Measurements from ENCODE around the gene MAS1. TPM values are rescaled to one million over a fixed set of nuclear protein-coding genes. Genes with fewer than 3 reads are reported as not detected.

The MAS1 gene
- total and polyA plus RNA-seq, 4 donors = 0.12 TPM; not detected in 3

GRCh38 chr6:159874435-159874834, 16.4 kb upstream of the MAS1 start:
- intact Hi-C loops (cut with DNase I) = no loop called here
- 0 to 7% methylated on average over 2 of the region's 2 CpGs for whole genome bisulfite sequencing, 2 donors
- no peaks in the 10 kb centered on the region for H3K36me3 ChIP-seq (ENCODE audit: control insufficient read depth in 1 of 2, insufficient read depth in 2 of 2, low read length in 1 of 2)
- no peaks in the 10 kb centered on the region for H3K4me1 ChIP-seq (ENCODE audit: control insufficient read depth in 1 of 2, insufficient read depth in 2 of 2, low read length in 2 of 2)
- no peak overlapping the region for H3K4me3 ChIP-seq (ENCODE audit: low read length in 2 of 2)
- no peak overlapping the region for H3K27ac ChIP-seq (ENCODE audit: low read depth in 1 of 2, low read length in 2 of 2)
- no peak for ATAC-seq (ENCODE audit: low FRiP score)
- H3K27me3 ChIP-seq (ENCODE audit: control insufficient read depth in 1 of 2, insufficient read depth in 2 of 2, low read length in 1 of 2) = no peaks in the 10 kb centered on the region
- H3K9me3 ChIP-seq (ENCODE audit: control insufficient read depth, low read length) = no peaks in the 10 kb centered on the region
- peak; percentile 71 to 87 for DNase-seq

GRCh38 chr6:159875194-159875593, 15.6 kb upstream of the MAS1 start:
- Histone ChIP-seq H3K9me3 (ENCODE audit: control insufficient read depth, low read length) (no peaks in the 10 kb centered on the region), H3K4me1 (ENCODE audit: control insufficient read depth in 1 of 2, insufficient read depth in 2 of 2, low read length in 2 of 2) (no peaks in the 10 kb centered on the region), H3K4me3 (ENCODE audit: low read length in 2 of 2) (no peak overlapping the region), H3K36me3 (ENCODE audit: control insufficient read depth in 1 of 2, insufficient read depth in 2 of 2, low read length in 1 of 2) (no peaks in the 10 kb centered on the region), H3K27me3 (ENCODE audit: control insufficient read depth in 1 of 2, insufficient read depth in 2 of 2, low read length in 1 of 2) (no peaks in the 10 kb centered on the region), H3K27ac (ENCODE audit: low read depth in 1 of 2, low read length in 2 of 2) (no peak overlapping the region)
- intact Hi-C loops (cut with DNase I) = no loop called here
- 88 to 93% methylated on average over 4 of the region's 4 CpGs for WGBS, 2 donors
- no peak for DNase-seq
- ATAC-seq (ENCODE audit: low FRiP score) = no peak

GRCh38 chr6:159876242-159876641, 14.5 kb upstream of the MAS1 start:
- Histone ChIP-seq H3K27me3 (ENCODE audit: control insufficient read depth in 1 of 2, insufficient read depth in 2 of 2, low read length in 1 of 2) (no peaks in the 10 kb centered on the region), H3K4me3 (ENCODE audit: low read length in 2 of 2) (no peak overlapping the region), H3K9me3 (ENCODE audit: control insufficient read depth, low read length) (no peaks in the 10 kb centered on the region), H3K4me1 (ENCODE audit: control insufficient read depth in 1 of 2, insufficient read depth in 2 of 2, low read length in 2 of 2) (no peaks in the 10 kb centered on the region), H3K27ac (ENCODE audit: low read depth in 1 of 2, low read length in 2 of 2) (no peak overlapping the region), H3K36me3 (ENCODE audit: control insufficient read depth in 1 of 2, insufficient read depth in 2 of 2, low read length in 1 of 2) (no peaks in the 10 kb centered on the region)
- DNase-seq (no peak), ATAC-seq (ENCODE audit: low FRiP score) (no peak)
- intact Hi-C loops (cut with DNase I) = no loop called here
- 94 to 95% methylated on average over 3 of the region's 3 CpGs for WGBS, 2 donors

- WGBS, 2 donors = 92 to 94% methylated on average over 5 of the region's 5 CpGs
- intact Hi-C loops (cut with DNase I) = no loop called here
- DNase-seq (no peak), ATAC-seq (ENCODE audit: low FRiP score) (no peak)
- no peak overlapping the region for H3K27ac ChIP-seq (ENCODE audit: low read depth in 1 of 2, low read length in 2 of 2)
- H3K4me1 ChIP-seq (ENCODE audit: control insufficient read depth in 1 of 2, insufficient read depth in 2 of 2, low read length in 2 of 2) = no peaks in the 10 kb centered on the region
- no peak overlapping the region for H3K4me3 ChIP-seq (ENCODE audit: low read length in 2 of 2)
- no peaks in the 10 kb centered on the region for H3K36me3 ChIP-seq (ENCODE audit: control insufficient read depth in 1 of 2, insufficient read depth in 2 of 2, low read length in 1 of 2)
- no peaks in the 10 kb centered on the region for H3K9me3 ChIP-seq (ENCODE audit: control insufficient read depth, low read length)
- no peaks in the 10 kb centered on the region for H3K27me3 ChIP-seq (ENCODE audit: control insufficient read depth in 1 of 2, insufficient read depth in 2 of 2, low read length in 1 of 2)
Measured at GRCh38 chr6:159877256-159877808, 13.5 kb upstream of the MAS1 start.

- no peaks in the 10 kb centered on the region for H3K9me3 ChIP-seq (ENCODE audit: control insufficient read depth, low read length)
- intact Hi-C loops (cut with DNase I) = no loop called here
- DNase-seq (no peak), ATAC-seq (ENCODE audit: low FRiP score) (no peak)
- no peak overlapping the region for H3K4me3 ChIP-seq (ENCODE audit: low read length in 2 of 2)
- H3K27me3 ChIP-seq (ENCODE audit: control insufficient read depth in 1 of 2, insufficient read depth in 2 of 2, low read length in 1 of 2) = no peaks in the 10 kb centered on the region
- no peaks in the 10 kb centered on the region for H3K36me3 ChIP-seq (ENCODE audit: control insufficient read depth in 1 of 2, insufficient read depth in 2 of 2, low read length in 1 of 2)
- H3K27ac ChIP-seq (ENCODE audit: low read depth in 1 of 2, low read length in 2 of 2) = no peak overlapping the region
- WGBS, 2 donors = 89 to 93% methylated on average over 8 of the region's 8 CpGs
- H3K4me1 ChIP-seq (ENCODE audit: control insufficient read depth in 1 of 2, insufficient read depth in 2 of 2, low read length in 2 of 2) = no peaks in the 10 kb centered on the region
Measured at GRCh38 chr6:159878341-159878740, 12.4 kb upstream of the MAS1 start.

GRCh38 chr6:159879856-159880255, 10.9 kb upstream of the MAS1 start:
- no peak overlapping the region for H3K27ac ChIP-seq (ENCODE audit: low read depth in 1 of 2, low read length in 2 of 2)
- no peak for DNase-seq
- H3K9me3 ChIP-seq (ENCODE audit: control insufficient read depth, low read length) = no peaks in the 10 kb centered on the region
- no peaks in the 10 kb centered on the region for H3K36me3 ChIP-seq (ENCODE audit: control insufficient read depth in 1 of 2, insufficient read depth in 2 of 2, low read length in 1 of 2)
- no peaks in the 10 kb centered on the region for H3K4me1 ChIP-seq (ENCODE audit: control insufficient read depth in 1 of 2, insufficient read depth in 2 of 2, low read length in 2 of 2)
- H3K27me3 ChIP-seq (ENCODE audit: control insufficient read depth in 1 of 2, insufficient read depth in 2 of 2, low read length in 1 of 2) = no peaks in the 10 kb centered on the region
- intact Hi-C loops (cut with DNase I) = no loop called here
- WGBS, 2 donors = 89 to 90% methylated on average over 11 of the region's 11 CpGs
- no peak overlapping the region for H3K4me3 ChIP-seq (ENCODE audit: low read length in 2 of 2)
- ATAC-seq (ENCODE audit: low FRiP score) = no peak

- H3K4me3 ChIP-seq (ENCODE audit: low read length in 2 of 2) = no peak overlapping the region
- H3K36me3 ChIP-seq (ENCODE audit: control insufficient read depth in 1 of 2, insufficient read depth in 2 of 2, low read length in 1 of 2) = no peaks in the 10 kb centered on the region
- no peaks in the 10 kb centered on the region for H3K4me1 ChIP-seq (ENCODE audit: control insufficient read depth in 1 of 2, insufficient read depth in 2 of 2, low read length in 2 of 2)
- H3K27ac ChIP-seq (ENCODE audit: low read depth in 1 of 2, low read length in 2 of 2) = no peak overlapping the region
- no peak for DNase-seq
- intact Hi-C loops (cut with DNase I) = no loop called here
- ATAC-seq (ENCODE audit: low FRiP score) = no peak
- no peaks in the 10 kb centered on the region for H3K9me3 ChIP-seq (ENCODE audit: control insufficient read depth, low read length)
- WGBS, 2 donors = 86 to 89% methylated on average over 6 of the region's 6 CpGs
- H3K27me3 ChIP-seq (ENCODE audit: control insufficient read depth in 1 of 2, insufficient read depth in 2 of 2, low read length in 1 of 2) = no peaks in the 10 kb centered on the region
Measured at GRCh38 chr6:159880412-159880975, 10.3 kb upstream of the MAS1 start.

GRCh38 chr6:159884720-159885119, 6.1 kb upstream of the MAS1 start:
- WGBS, 2 donors = 75% methylated on average over 4 of the region's 4 CpGs
- H3K9me3 ChIP-seq (ENCODE audit: control insufficient read depth, low read length) = no peaks in the 10 kb centered on the region
- H3K4me3 ChIP-seq (ENCODE audit: low read length in 2 of 2) = no peak overlapping the region
- intact Hi-C loops (cut with DNase I) = no loop called here
- DNase-seq (no peak), ATAC-seq (ENCODE audit: low FRiP score) (no peak)
- H3K27ac ChIP-seq (ENCODE audit: low read depth in 1 of 2, low read length in 2 of 2) = no peak overlapping the region
- no peaks in the 10 kb centered on the region for H3K27me3 ChIP-seq (ENCODE audit: control insufficient read depth in 1 of 2, insufficient read depth in 2 of 2, low read length in 1 of 2)
- no peaks in the 10 kb centered on the region for H3K36me3 ChIP-seq (ENCODE audit: control insufficient read depth in 1 of 2, insufficient read depth in 2 of 2, low read length in 1 of 2)
- H3K4me1 ChIP-seq (ENCODE audit: control insufficient read depth in 1 of 2, insufficient read depth in 2 of 2, low read length in 2 of 2) = no peaks in the 10 kb centered on the region

GRCh38 chr6:159886270-159886669, 4.5 kb upstream of the MAS1 start:
- H3K27ac ChIP-seq (ENCODE audit: low read depth in 1 of 2, low read length in 2 of 2) = no peak overlapping the region
- no peaks in the 10 kb centered on the region for H3K36me3 ChIP-seq (ENCODE audit: control insufficient read depth in 1 of 2, insufficient read depth in 2 of 2, low read length in 1 of 2)
- H3K4me1 ChIP-seq (ENCODE audit: control insufficient read depth in 1 of 2, insufficient read depth in 2 of 2, low read length in 2 of 2) = no peaks in the 10 kb centered on the region
- no peak for DNase-seq
- no peak for ATAC-seq (ENCODE audit: low FRiP score)
- no peak overlapping the region for H3K4me3 ChIP-seq (ENCODE audit: low read length in 2 of 2)
- WGBS, 2 donors = 90 to 97% methylated on average over 3 of the region's 3 CpGs
- intact Hi-C loops (cut with DNase I) = no loop called here
- H3K27me3 ChIP-seq (ENCODE audit: control insufficient read depth in 1 of 2, insufficient read depth in 2 of 2, low read length in 1 of 2) = no peaks in the 10 kb centered on the region
- H3K9me3 ChIP-seq (ENCODE audit: control insufficient read depth, low read length) = no peaks in the 10 kb centered on the region

Data from aorta (tissue), 5 donors.